GM21825 (cell line): ENCODE data around the gene PRPF38B.
"Not testable (repeated sequence)": the region's sequence is repeated elsewhere in the genome, so short reads cannot be mapped to it uniquely, and the experiment has no call there.

ENCODE experiments used
- ATAC-seq: cut with Tn5 transposase; IDR thresholded peaks from one replicate; pipeline ENCODE4 v1.9.1; 2021; ENCODE audit warnings: mild to moderate bottlenecking, moderate library complexity; ENCODE audit not compliant: unreplicated experiment

Gene PRPF38B

GRCh38 chr1:108691942-108692723, at the start of gene PRPF38B:
PRPF38B (plus strand) TSS chr1:108692310; CDS start chr1:108692592, 282 bp downstream.
- peak; percentile 91 for ATAC-seq

GRCh38 chr1:108643492-108644335, 48.4 kb upstream of the PRPF38B start:
- no peak for ATAC-seq

DNA sequence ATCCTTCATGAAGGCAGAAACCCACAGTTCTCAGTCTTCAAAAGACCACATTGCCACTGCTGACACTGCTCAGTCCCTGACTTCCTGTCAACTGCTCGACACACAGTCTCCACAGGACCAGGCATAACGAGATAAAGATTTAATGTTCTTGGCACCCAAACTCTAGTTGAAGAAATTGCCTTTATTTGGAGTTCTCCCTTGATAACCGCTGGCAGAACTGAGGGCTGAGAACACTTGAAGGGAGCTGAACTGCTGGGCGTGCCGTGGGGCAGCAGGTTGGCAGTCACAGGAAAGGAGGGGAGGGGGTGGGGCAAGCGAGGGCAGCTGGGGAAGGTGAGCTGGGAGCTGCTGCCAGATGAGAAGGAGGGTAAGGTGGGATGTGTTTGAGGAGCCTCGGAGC, 47.1 kb upstream of the PRPF38B start:
- ATAC-seq = no peak

GRCh38 chr1:108645564-108646184, 46.4 kb upstream of the PRPF38B start:
- ATAC-seq = no peak

GRCh38 chr1:108646265-108646647, 45.9 kb upstream of the PRPF38B start:
- no peak for ATAC-seq

- ATAC-seq = no peak
These were observed 45.4 kb upstream of the PRPF38B start for GRCh38 chr1:108646648-108647269.

- no peak for ATAC-seq
These were observed 38.5 kb upstream of the PRPF38B start for GRCh38 chr1:108653431-108654105.

DNA sequence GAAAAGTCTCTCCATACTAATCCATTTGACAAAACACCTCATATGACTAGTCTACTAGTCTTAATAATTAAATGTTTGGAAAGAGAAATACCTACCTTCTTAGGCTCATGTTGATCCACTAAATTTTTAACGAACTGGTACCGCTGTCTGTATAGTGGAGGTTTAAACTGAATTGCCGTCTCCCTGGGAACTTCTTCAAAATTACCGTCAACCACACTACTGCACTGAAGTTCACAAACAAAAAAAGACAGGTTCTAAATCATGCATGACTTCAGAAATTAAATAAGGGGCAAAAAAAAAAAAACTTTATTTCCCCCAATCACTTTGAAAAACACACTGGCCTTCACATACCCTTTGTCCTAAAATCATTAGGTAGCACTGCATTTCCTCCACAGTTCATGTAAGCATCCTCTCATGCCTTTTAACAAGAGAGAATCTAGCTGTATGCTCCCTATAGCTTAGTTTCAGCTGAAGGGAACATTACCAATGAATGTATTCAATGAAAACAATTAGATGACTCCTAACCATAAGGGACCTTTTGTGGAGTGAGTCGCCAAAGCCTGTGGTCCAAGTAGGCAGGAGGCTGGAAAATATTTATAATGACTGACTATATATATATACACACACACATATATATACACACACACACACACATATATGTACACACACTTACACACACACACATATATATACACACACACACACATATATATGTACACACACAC, 34.6 kb upstream of the PRPF38B start:
- no peak for ATAC-seq

DNA sequence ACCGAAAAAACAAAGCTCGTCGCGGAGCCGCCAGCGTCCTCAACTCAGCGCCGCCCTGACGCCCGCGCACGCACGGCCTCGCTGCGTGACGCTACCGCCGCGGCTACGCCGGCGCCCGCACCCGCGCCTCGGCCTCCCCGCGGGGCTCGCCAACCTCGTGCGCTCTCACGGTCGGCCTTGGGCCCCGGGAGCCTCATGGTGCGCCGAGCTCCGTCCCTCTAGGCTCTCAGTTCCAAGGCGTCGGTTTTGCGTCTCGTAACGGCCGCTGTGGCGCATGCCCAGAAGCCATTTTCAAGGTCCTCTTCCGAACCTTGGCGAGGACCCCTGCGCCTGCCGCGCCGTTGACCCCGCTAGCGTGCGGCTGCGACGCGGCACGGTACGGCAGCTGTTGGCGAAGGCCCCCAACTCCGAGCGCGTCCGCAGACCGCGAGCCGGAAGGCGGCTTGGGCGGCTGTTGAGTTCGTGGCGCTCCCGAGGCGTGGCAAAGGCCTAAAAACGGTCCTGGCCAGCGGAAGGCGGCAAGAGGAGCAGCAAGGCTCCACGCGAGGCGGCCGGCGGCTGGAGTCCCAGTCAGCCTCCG, 31.0 kb upstream of the PRPF38B start, which contains the start of gene HENMT1:
TSS of gene HENMT1 (minus strand) at position 64 of the 580 bp plus-strand sequence. CDS start 1,209 bp downstream, outside the sequence.
- ATAC-seq = peak; percentile 84

DNA sequence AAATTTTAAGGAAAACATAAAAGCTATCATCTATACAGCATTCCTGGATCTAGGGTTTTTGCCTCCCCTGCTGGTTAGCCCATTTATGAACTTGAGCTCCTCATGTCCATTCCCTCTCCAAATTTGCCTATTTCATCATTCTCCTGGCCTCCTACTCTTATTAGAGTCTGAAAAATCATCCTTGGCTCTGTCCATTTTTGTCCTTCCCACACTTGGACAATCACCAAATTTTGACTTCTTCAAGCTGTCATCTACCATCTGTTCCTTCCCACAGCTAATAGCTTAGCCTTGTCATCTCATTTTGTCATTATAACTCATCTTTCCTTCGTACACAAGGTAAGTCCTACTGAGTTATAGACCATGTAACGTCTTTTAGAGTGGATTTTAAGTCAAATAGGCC, 29.0 kb upstream of the PRPF38B start:
- ATAC-seq = no peak

DNA sequence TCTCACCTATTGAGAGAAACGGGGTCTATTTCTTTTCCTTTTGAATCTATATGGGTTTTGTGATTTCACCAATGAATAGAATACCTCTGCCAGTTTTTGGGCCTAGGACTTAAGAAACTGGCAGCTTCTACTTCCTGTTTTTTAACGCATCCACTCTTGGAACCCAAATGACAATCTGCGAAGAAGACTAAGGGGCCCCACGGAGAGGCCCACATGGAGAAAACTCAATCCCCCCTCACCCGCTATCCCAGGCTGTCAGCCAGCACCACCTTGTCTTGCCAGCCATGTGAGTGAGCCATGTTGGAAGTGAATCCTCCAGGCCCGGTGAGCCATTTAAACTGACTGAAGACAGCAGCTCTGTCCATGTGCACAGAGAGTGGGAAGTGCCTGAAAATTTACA, 27.6 kb upstream of the PRPF38B start:
- no peak for ATAC-seq

GRCh38 chr1:108665067-108665466, 27.0 kb upstream of the PRPF38B start:
- ATAC-seq = no peak

GRCh38 chr1:108665771-108666170, 26.3 kb upstream of the PRPF38B start:
- ATAC-seq = no peak

DNA sequence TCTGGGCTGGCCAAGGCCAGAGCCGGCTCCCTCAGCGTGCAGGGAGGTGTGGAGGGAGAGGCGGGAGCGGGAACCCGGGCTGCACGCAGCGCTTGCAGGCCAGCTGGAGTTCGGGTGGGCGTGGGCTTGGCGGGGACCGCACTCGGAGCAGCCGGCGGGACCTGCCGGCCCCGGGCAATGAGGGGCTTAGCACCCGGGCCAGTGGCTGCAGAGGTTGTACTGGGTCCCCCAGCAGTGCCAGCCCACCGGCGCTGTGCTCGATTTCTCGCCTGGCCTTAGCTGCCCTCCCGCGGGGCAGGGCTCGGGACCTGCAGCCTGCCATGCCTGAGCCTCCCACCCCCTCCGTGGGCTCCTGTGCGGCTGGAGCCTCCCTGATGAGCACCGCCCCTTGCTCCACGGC, 24.7 kb upstream of the PRPF38B start:
- not testable (repeated sequence) for ATAC-seq

DNA sequence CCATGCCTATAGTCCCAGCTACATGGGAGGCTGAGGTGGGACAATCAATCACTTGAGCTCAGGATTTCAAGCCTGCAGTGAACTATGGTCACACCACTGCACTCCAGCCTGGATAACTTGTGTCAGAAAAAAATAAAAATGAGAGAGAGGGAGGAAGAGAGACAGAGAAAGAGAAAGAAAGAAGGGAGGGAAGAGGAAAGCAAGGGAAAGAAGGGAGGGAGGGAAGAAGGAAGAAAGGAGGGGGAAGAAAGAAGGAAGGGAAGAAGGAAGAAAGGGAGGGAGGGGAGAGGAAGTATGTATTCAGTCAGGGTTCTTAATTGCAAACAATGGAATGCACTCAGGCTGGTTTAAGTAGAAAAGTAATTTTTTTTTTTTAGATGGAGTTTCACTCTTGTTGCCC, 23.3 kb upstream of the PRPF38B start:
- no peak for ATAC-seq

DNA sequence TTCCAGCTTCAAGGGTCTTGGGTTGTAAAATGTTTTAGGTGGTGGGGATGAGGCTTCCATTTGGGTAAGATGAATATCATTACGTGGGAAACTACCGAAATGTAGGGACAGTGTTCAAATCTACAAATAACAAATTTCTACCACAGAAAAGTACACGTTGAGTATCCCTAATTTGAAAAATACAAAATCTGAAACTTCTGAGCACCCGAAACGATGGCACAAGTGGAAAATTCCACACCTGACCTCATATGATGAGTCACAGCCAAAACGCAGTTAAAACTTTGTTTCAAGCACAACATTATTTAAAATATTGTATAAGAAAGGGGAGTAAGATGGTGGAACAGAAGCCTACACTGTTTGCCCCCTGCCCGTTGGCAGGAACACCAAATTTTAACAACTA, 22.4 kb upstream of the PRPF38B start:
- ATAC-seq = no peak

- no peak for ATAC-seq
These were observed 21.9 kb upstream of the PRPF38B start for GRCh38 chr1:108670131-108670773.

DNA sequence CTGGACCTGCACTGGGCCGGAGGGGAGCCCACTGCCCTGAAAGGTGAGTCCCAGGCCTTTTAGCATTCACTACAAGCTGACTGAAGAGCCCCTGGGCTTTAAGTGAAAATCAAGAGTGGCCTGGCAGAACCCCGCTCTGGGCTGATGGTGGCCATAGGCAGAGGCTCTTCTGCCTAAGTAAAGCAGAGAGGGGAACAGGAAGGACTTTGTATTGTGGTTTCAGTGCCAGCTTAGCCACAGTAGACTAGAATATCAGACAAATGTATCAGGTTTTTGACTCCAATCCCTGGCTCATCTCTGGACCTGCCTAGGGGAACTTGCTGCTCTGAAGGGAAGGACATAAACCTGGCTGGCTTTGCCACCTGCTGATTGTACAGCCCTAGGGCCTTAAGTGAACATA, 21.0 kb upstream of the PRPF38B start:
- ATAC-seq = no peak

- ATAC-seq = no peak
These were observed 13.4 kb upstream of the PRPF38B start for GRCh38 chr1:108678706-108679105.
